GM19351 (cell line): ENCODE data around the gene U2AF1L4.
A peak's percentile ranks its signal among the peaks of the same experiment; 100 is the strongest.
"Not testable (repeated sequence)": the region's sequence is repeated elsewhere in the genome, so short reads cannot be mapped to it uniquely, and the experiment has no call there.

ENCODE experiments used
- ATAC-seq: cut with Tn5 transposase; IDR thresholded peaks from one replicate; pipeline ENCODE4 v1.9.1; 2021; ENCODE audit warnings: mild to moderate bottlenecking, moderate library complexity; ENCODE audit not compliant: unreplicated experiment

Gene U2AF1L4

DNA sequence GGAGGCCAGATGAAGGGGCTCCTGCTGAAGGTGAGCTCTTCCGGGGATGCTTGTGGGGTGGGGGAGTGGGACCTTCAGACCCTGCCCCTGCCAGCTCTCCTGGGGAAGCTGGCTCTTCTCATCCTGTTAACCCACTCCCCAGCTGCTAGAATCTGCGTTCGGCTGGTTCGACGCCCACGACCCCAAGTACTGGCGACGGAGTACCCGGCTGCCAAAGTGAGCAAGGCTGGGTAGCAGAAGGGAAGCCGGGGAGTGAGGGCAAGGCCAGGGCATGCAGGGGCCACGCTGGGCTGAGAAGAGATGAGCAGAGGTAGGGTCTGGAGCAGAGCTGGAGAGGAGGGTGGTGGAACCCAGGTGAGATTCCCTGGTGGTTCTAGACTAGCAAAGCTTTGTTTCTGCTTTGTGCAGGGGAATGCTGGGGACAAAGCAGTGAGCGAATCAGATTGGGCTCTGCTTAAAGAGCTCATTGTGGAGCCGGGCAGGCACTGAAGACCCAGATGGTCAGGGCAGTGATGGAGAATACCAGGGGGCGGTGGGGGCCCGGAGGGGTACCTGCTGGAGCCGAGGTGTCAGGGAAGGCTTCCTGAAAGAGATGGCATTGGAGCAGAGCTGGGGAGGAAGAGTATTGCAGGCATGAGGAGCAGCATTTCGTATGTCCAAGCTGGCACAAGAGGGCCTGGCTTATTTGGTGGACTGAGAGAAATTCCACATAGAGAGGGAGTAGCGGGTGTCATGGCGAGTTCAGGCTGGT lies 17.1 kb downstream of the U2AF1L4 start:
- no peak for ATAC-seq

DNA sequence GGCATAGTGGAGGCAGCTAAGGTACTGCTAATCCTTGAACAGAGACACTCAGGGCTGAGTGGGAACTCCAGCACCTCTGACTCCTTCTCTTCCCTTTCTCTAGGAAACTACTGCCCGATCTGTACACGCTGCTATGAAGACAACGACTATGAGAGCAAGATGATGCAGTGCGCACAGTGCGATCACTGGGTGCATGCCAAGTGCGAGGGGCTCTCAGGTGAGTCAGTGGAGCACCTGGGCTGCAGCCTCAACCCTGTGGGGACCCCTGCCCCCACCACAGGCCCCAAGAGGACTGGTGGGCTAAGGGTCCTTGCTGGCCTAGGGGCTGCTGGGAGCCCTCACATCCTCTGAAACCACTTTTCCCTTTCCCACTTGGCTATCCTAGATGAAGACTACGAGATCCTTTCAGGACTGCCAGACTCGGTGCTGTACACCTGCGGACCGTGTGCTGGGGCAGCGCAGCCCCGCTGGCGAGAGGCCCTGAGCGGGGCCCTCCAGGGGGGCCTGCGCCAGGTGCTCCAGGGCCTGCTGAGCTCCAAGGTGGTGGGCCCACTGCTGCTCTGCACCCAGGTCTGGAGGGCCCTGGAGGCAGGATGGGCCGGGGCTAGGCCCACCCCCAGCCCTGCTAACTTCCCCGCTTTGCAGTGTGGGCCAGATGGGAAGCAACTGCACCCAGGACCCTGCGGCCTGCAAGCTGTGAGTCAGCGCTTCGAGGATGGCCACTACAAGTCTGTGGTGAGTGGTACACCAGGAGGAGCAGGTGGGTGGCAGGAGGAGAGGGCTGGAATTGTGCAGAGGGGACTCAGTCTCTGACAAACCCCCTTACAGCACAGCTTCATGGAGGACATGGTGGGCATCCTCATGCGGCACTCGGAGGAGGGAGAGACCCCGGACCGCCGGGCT lies 17.9 kb downstream of the U2AF1L4 start:
- ATAC-seq = no peak

GRCh38 chr19:35725216-35725861 lies 19.9 kb downstream of the U2AF1L4 start:
- ATAC-seq = no peak

GRCh38 chr19:35724560-35724959 lies 20.7 kb downstream of the U2AF1L4 start:
- no peak for ATAC-seq

DNA sequence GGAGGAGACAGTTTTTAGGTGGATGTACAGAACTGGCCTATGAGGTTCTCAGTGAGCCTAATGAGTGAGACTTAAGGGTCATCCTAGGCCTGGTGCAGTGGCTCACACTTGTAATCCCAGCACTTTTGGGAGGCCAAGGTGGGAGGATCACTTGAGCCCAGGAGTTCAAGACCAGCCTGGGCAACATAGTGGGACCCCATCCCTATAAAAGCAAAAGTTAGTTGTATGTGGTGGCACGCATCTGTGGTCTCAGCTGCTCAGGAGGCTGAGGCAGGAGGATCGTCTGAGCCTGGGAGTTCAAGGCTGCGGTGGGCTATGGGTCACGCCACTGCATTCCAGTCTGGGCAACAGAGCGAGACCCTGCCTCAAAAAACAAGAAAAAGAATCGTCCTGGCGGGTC lies 21.1 kb downstream of the U2AF1L4 start:
- not testable (repeated sequence) for ATAC-seq

GRCh38 chr19:35723671-35724070 lies 21.5 kb downstream of the U2AF1L4 start:
- ATAC-seq = no peak

DNA sequence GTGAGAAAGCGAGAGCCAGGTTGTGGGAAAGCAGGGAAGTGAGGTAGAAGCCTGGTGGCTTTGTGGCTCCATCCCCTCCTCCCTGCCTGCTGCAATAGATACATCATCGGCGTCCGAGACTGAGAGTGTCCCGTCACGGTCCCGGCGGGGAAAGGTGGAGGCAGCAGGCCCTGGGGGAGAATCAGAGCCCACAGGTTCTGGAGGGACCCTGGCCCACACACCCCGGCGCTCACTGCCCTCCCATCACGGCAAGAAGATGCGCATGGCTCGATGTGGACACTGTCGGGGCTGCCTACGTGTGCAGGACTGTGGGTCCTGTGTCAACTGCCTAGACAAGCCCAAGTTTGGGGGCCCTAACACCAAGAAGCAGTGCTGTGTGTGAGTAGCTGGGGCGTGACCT lies 22.3 kb downstream of the U2AF1L4 start:
- no peak for ATAC-seq

DNA sequence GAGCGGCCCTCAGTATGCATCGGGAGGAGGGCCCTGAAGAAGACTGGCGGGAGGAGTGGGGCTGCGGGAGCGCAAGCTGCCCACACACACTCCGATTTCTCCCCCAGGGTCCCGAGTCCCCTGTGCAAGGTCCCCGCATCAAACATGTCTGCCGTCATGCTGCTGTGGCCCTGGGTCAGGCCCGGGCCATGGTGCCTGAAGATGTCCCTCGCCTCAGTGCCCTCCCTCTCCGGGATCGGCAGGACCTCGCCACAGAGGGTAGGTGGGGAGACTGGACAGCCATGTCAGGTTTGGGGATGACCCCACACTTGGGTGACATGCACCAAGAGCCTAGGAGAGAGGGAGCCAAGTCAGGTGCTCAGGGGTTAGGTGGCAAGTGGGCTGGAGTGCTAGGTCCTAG lies 22.8 kb downstream of the U2AF1L4 start:
- ATAC-seq = no peak

DNA sequence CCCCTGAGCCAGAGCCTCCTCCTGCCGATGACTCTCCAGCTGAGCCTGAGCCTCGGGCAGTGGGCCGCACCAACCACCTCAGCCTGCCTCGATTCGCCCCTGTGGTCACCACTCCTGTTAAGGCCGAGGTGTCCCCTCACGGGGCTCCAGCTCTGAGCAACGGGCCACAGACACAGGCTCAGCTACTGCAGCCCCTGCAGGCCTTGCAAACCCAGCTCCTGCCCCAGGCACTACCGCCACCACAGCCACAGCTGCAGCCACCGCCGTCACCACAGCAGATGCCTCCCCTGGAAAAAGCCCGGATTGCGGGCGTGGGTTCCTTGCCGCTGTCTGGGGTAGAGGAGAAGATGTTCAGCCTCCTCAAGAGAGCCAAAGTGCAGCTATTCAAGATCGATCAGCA lies 23.8 kb downstream of the U2AF1L4 start:
- ATAC-seq = no peak

- ATAC-seq = no peak
Observed at GRCh38 chr19:35720648-35721047, 24.6 kb downstream of the U2AF1L4 start.

DNA sequence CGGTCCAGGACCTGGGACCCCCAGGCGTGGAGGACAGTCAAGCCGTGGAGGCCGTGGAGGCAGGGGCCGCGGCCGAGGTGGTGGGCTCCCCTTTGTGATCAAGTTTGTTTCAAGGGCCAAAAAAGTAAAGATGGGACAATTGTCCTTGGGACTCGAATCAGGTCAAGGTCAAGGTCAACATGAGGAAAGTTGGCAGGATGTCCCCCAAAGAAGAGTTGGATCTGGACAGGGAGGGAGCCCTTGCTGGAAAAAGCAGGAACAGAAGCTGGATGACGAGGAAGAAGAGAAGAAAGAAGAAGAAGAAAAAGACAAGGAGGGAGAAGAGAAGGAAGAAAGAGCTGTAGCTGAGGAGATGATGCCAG lies 25.1 kb downstream of the U2AF1L4 start:
- no peak for ATAC-seq

GRCh38 chr19:35719402-35720162 lies 25.6 kb downstream of the U2AF1L4 start:
- no peak for ATAC-seq

DNA sequence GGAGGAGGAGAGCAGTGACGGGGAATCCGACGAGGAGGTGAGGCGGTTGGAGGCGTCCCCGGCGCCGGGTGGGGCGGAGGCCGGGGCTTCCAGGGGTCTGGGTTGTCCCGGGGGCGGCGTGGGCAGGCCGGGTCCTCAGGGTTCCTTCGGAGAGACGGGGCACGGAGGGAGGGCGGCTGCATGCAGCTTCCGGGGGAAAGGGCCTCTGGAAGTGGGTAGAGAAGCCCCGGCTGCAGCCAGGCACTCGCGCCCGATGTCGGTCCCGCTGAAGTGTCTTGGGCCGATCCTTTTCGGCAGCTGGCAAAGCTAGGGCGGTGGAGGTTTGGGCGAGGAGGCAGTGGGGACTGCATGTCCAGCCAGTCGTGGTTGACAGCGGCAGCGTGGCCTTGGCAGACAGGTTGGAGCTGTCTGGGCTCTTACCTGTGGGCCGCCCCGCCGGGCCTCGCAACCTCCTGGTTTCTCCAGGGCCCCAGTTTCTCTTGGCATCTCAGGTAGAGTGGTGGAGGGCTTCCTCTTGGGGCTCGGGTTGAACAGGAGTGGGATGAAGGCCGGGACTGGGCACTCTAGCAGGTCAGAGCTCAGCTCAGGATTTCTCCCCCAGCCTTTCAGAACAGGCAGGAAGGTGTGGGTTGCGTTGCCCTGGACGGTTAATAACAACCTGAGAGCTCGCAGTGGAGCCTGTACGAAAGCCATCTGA lies 26.7 kb downstream of the U2AF1L4 start:
- ATAC-seq = no peak

GRCh38 chr19:35717665-35718344 lies 27.4 kb downstream of the U2AF1L4 start, which contains the start of gene KMT2B:
Gene KMT2B (plus strand): TSS chr19:35718003. CDS start chr19:35718019, 16 bp downstream.
- peak; percentile 39 for ATAC-seq

DNA sequence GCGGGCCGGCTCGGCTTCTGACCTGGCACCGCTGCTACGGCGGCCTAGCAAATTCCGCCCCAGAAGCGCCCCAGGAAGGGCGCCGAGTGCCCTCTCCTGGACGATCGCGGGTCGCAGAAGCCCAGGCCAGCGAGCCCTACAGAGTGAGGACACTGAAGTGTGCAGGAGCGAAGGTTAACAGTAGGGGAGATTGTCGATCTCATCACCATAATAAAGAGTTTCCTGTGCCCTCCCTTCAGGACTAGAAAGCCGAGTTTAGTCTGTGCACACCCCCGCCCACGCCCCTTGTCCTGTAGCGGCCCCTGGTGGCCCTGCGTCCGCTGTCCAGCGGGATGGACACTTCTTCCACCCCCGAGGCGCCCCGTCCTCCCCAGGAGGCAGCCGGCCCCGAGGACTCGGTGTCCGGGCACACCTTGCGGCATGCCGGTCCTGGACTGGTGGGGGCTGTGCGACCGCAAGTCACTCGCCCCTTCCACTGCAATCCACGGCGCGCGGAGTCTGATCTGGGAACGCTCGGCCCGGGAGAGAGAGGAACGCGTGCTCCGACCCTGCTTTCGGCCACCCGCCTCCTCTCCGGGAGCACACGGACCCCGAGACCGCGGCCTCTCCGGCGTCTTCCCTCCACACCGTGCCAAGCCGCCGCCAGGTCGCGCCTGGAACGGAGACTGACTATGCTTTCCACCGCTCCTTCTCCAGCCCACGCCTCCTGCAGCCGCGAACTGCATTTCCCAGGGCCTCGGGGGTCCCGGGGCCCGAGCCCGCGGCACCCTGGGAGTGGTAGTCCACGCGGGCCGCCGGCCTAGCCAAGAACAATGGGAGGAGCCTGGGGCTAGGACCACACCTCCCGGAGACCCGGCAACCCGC lies 28.2 kb downstream of the U2AF1L4 start:
- peak; percentile 48 for ATAC-seq

GRCh38 chr19:35715981-35716800 lies 29.0 kb downstream of the U2AF1L4 start:
- ATAC-seq = no peak

DNA sequence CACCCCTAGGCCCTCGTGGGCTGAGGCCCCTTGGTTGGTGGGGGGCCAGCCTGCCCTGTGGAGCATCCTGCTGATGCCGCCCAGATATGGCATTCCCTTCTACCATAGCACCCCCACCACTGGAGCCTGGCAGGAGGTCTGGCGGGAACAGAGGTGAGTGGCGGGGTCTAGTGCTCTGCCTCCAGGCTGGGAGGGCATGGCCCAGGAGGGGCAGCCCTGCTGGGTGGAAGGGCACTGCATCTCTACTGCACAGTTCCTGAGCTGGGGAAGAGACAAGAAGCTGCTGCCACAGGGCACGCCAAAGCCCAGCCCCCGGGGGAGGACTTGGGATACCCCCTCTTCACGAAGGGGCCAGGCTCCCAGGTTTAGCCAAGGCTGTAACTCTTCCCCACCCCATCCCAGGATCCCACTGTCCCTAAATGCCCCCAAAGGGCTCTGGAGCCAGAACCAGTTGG lies 29.8 kb downstream of the U2AF1L4 start:
- ATAC-seq = no peak
